Eye (tissue), 1 donor: ENCODE measurements around the gene SAP30.

Experiments
- DNase-seq: peaks from one replicate; pipeline ENCODE4 v3.0.0-alpha.2; 2015

Gene SAP30

DNA sequence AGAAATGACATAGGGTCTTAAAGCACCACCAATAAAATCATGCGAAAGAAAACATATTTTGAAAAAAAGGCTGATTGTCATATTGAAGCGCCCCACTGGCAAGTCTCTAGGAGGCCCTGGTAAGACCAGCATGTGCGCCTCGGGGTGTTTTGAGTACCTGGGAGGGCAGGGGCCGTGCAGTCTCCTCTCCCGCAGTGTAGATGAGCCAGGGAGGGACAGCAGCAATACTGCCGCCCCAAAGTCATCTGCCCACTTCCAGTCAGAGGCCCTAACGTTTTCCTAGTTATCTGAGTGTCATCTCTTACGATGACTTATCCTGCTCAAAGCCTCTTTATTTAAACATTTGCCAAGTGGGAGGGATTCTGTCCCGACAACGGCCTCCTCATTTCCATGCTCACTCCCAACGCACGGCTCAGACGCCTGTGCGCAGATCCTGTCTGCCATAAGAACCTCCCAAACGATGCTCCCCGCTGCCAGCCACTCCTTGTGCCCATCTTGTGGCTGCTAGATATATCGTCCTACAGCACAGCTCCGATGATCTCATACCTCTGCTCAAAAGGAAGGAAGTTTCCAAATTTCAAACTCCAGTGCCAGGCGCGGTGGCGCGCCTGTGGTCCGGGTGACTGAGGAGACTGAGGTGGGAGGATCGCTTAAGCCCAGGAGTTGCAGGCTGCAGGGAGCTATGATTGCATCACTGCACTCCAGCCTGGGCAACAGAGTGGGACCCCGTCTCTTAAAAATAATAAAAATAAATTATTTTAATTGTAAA is 45.3 kb downstream of the SAP30 start:
- peak; percentile 24 for DNase-seq

DNA sequence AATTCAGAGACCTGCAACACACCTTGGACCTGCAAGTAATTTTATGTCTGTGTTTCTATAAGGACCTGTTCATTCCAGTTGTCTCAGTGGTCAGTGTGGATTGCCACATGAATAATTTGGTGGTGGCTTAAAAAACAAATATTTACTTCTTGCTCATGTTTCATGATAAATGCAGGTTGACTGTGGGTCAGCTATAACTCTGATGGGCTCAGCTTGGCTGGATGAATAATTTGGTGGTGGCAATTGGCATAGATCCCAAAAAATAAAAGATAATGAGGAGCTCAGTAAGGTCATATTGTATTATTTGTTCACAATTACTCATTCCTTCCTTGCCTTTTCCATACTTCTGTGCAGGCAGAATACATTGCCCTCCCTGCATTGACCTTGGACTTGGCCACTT is 47.1 kb downstream of the SAP30 start:
- DNase-seq: no peak

DNA sequence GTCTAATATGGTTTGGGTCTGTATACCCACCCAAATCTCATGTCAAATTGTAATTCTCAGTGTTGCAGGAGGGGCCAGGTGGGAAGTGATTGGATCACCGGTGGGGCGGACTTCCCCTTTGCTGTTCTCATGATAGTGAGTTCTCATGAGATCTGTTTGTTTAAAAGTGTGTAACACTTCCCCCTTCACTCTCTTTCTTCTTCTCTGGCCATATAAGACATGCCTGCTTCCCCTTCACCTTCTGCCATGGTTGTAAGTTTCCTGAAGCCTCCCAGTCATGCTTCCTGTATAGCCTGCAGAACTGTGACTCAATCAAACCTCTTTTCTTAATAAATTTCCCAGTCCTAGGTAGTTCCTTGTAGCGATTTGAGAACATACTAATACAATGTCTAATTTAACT is 47.9 kb downstream of the SAP30 start:
- no peak for DNase-seq

DNA sequence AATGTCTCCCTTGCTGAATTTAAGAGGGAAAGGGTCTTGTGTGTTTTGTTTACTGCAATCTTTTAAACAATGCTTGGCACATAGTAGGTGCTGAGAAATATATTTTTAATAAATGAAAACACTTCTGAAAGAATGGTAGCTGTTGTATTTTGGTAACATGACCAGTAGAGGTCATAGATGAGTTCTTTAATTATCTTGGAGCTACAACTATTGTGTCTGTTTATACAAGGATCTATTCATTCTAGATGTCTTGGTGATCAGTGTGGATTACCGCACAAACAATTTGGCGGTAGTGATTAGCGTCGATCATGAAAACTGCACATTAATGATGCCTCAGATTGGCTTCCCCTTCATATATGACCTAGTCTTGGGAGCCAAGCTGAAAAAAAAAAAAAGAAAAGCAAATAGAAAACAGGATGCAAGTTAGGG is 49.6 kb downstream of the SAP30 start:
- peak; percentile 52 for DNase-seq

DNA sequence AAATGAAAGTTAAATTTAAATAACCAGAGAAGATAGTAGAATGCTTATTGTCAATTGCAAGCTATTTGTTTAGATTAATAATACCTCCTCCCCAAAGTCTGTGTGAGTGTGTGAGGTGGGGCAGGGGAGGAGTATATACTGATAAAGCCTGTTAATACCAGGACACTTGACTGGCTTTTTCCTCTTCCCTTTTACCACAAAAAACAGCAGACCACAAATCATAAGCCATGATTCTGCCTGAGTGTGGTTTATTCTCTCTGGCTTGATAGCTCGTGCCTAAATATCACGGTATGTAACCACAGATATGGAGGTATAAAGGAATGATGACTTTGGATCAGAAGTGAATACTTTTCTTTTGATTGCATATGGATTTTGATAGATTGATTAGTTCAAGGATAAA is 50.0 kb downstream of the SAP30 start:
- DNase-seq: no peak

DNA sequence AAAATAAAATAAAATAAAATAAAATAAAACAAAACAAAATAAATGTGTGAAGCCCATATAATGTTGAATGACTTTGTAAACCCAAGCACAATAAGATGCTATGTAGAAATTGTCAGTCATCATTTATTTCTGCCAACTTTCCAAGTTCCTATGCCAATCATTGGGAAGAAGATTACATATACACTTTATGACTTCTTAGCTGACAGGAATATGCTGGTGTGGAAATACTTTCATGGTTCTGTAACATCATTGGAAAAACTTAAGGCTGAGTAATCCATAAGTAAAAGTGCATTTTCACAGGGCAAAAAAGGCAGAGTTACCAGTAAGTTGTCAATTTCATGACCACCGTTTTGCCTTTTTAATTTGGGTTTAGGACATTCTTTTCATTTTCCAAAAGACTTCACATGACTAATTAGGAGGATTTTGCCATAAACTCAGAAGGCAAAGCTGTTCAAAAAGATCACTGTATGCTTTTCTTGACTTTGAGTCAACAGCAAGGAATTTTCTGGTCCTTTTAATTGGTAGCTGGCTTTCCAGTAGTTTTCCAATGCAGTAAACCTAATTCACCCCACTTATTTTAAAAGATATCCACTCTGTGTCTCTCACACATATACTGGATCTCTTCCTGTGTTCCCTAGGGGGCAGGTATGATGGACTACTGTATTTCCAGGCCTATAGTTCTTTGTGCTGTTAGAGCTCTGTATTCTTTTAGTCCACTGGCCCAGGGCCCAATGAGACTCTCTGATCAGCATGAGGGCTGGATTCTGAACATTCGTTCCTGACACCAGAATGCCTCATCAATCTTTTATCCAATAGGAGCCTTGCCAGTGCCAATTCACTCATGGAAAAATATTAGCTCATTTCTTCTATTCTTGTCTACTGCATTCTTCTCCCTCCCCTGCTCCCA is 54.4 kb downstream of the SAP30 start:
- DNase-seq: peak; percentile 20

DNA sequence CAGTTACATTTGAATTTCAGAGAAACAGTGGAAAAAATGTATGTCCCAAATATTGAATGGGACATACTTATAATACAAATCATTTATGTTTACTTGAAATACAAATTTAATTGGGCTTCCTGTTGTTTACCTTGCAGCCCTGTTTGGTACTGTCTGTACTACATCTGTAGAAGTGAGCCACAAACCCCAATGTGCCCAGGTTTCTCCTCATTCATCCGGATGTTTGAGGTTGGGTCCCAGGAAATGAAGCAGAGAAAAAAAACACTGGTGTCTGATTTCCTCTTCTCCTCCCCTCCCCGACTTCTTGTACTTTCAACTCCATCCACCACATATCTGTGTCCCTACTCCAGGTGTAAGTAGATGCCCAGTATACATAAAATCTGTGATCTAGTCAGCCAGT is 55.3 kb downstream of the SAP30 start:
- no peak for DNase-seq
